HepG2 (cell line): ENCODE data around the gene OPRL1. TPM values are rescaled to one million over a fixed set of nuclear protein-coding genes. Genes with fewer than 3 reads are reported as not detected.
A peak's percentile ranks its signal among the peaks of the same experiment; 100 is the strongest.

Source experiments
- ATAC-seq: fragments of 200-7000 bp; cut with Tn5 transposase; 3 replicates; pipeline ENCODE4 v1.9.1; 2020; ENCODE audit warnings: mild to moderate bottlenecking, moderate library complexity
- BruUV-seq: library from RNA; stranded (reverse); fragments of 400-500 nt; replicated peaks from 2 replicates; lab custom pipeline; 2021; lab: Mats Ljungman, UMichigan
- CTCF ChIA-PET: fragments of 300-600 bp; formaldehyde crosslinking; extraction: SDS; loops from one replicate; lab custom pipeline; 2021; ENCODE audit warnings: low total read pairs, inconsistent platforms, low intra/inter-chr PET ratio; lab: Yijun Ruan, JAX
- POLR2A ChIA-PET: fragments of 350-600 bp; sonication (Branson Sonifier 250); formaldehyde crosslinking; loops from one replicate; lab custom pipeline; 2020; ENCODE audit warnings: antibody characterized with exemption, inconsistent platforms; lab: Yijun Ruan, JAX
- DNase-seq: peaks from one replicate; pipeline ENCODE4 v3.0.0-alpha.2; 2015; ENCODE audit warnings: low spot score
- FAIRE-seq: peaks from 3 replicates; lab custom pipeline; 2011; peaks lifted over from hg19 to GRCh38; lab: Jason Lieb, UNC
- H2AFZ ChIP-seq: one replicate; pipeline ENCODE4 v1.6.1; 2011; ENCODE audit warnings: low read length, inconsistent platforms
- H3K27ac ChIP-seq: fragments of 300-600 bp; 3 replicates; pipeline ENCODE4 v1.8.0; 2011; ENCODE audit warnings: mixed run types, mild to moderate bottlenecking, mixed read lengths, low read length, inconsistent platforms; ENCODE audit not compliant: insufficient read depth; ENCODE audit errors: extremely low read length
- H3K27me3 ChIP-seq, 2 experiments: fragments of 200-600 bp in 1 of 2; 2 replicates in 1 of 2; 3 replicates in 1 of 2; pipeline versions ENCODE4 v1.6.0 to v1.8.0; 2011; ENCODE audit warnings: low read length in 2 of 2, mild to moderate bottlenecking in 2 of 2, moderate library complexity in 2 of 2, inconsistent platforms in 1 of 2; ENCODE audit not compliant: insufficient read depth in 2 of 2, control insufficient read depth in 1 of 2
- H3K36me3 ChIP-seq, 2 experiments: fragments of 200-600 bp in 1 of 2; replicated peaks in 1 of 2; 2 replicates in 1 of 2; 3 replicates in 1 of 2; pipeline versions ENCODE4 v1.5.1 to v1.8.0; 2011; ENCODE audit warnings: low read length in 2 of 2, inconsistent platforms in 1 of 2; ENCODE audit not compliant: insufficient read depth in 2 of 2, control insufficient read depth in 1 of 2
- H3K4me1 ChIP-seq: 2 replicates; pipeline ENCODE4 v1.5.1; 2012; ENCODE audit warnings: low read length, inconsistent platforms; ENCODE audit not compliant: insufficient read depth
- H3K4me2 ChIP-seq: 2 replicates; pipeline ENCODE4 v1.6.0; 2011; ENCODE audit warnings: low read depth, low read length, inconsistent platforms
- H3K4me3 ChIP-seq, 3 experiments: fragments of 200-600 bp in 1 of 3; sonication (generic), shearing (Covaris generic) in 1 of 3; replicated peaks in 1 of 3; 2 replicates each; pipeline ENCODE4 v1.5.1; 2011 to 2016; ENCODE audit warnings: low read length in 3 of 3, inconsistent platforms in 2 of 3, low read depth in 2 of 3, mild to moderate bottlenecking in 2 of 3, control low read depth in 1 of 3, mixed read lengths in 1 of 3; ENCODE audit not compliant: insufficient read depth in 1 of 3
- H3K79me2 ChIP-seq: one replicate; pipeline ENCODE4 v1.6.1; 2011; ENCODE audit warnings: low read length, inconsistent platforms; ENCODE audit not compliant: insufficient read depth
- H3K9ac ChIP-seq: 2 replicates; pipeline ENCODE4 v1.6.0; 2011; ENCODE audit warnings: mild to moderate bottlenecking, low read depth, low read length, inconsistent platforms; ENCODE audit not compliant: insufficient read depth
- H3K9me3 ChIP-seq: 2 replicates; pipeline ENCODE4 v1.5.1; 2012; ENCODE audit warnings: mild to moderate bottlenecking, low read length
- H4K20me1 ChIP-seq: 2 replicates; pipeline ENCODE4 v1.6.0; 2011; ENCODE audit warnings: inconsistent platforms, mild to moderate bottlenecking, low read length, moderate library complexity; ENCODE audit not compliant: insufficient read depth
- AGO1 ChIP-seq: fragments of 200-400 bp; formaldehyde crosslinking; IDR thresholded peaks from 2 replicates; pipeline ENCODE4 v1.6.1; 2017; ENCODE audit warnings: mild to moderate bottlenecking, low read depth, low read length, moderate library complexity; ENCODE audit not compliant: poor library complexity, severe bottlenecking
- AGO2 ChIP-seq: fragments of 200-400 bp; formaldehyde crosslinking; optimal IDR thresholded peaks from 2 replicates; pipeline ENCODE3; 2017; ENCODE audit warnings: mild to moderate bottlenecking, low read depth, low read length, moderate library complexity
- AHDC1 ChIP-seq: sonication (generic); formaldehyde crosslinking; IDR thresholded peaks from 2 replicates; pipeline ENCODE4 v1.5.1; 2020; ENCODE audit warnings: mild to moderate bottlenecking, missing genetic modification reagents, borderline replicate concordance
- BCL6 ChIP-seq: IDR thresholded peaks from 2 replicates; pipeline ENCODE4 v1.6.1; 2016; ENCODE audit warnings: missing genetic modification reagents, missing compliant biosample characterization
- BRCA1 ChIP-seq: sonication (generic); formaldehyde crosslinking; IDR thresholded peaks from 2 replicates; pipeline ENCODE4 v1.4.0; 2020; ENCODE audit warnings: missing genetic modification reagents
- GATAD1 ChIP-seq: IDR thresholded peaks from 2 replicates; pipeline ENCODE4 v1.6.1; 2016; ENCODE audit warnings: missing genetic modification reagents, missing compliant biosample characterization
- JUNB ChIP-seq: sonication (generic); formaldehyde crosslinking; IDR thresholded peaks from 2 replicates; pipeline ENCODE4 v1.8.0; 2022; ENCODE audit warnings: missing genetic modification reagents, mild to moderate bottlenecking, borderline replicate concordance
- NR2F2 ChIP-seq: IDR thresholded peaks from 2 replicates; pipeline ENCODE4 v1.6.1; 2012; ENCODE audit warnings: low read depth, inconsistent platforms, borderline replicate concordance
- RBFOX2 ChIP-seq: fragments of 200-400 bp; formaldehyde crosslinking; IDR thresholded peaks from 2 replicates; pipeline ENCODE4 v1.6.1; 2017; ENCODE audit warnings: low read depth, mild to moderate bottlenecking, low read length
- REXO4 ChIP-seq: sonication (generic); formaldehyde crosslinking; IDR thresholded peaks from 2 replicates; pipeline ENCODE4 v1.8.0; 2022; ENCODE audit warnings: missing genetic modification reagents, mild to moderate bottlenecking, borderline replicate concordance
- TIGD3 ChIP-seq: sonication (generic); formaldehyde crosslinking; IDR thresholded peaks from 2 replicates; pipeline ENCODE4 v1.5.1; 2020; ENCODE audit warnings: mild to moderate bottlenecking, missing genetic modification reagents, borderline replicate concordance
- ZNF275 ChIP-seq: sonication (generic); formaldehyde crosslinking; IDR thresholded peaks from 2 replicates; pipeline ENCODE4 v1.8.0; 2022; ENCODE audit warnings: missing genetic modification reagents, mild to moderate bottlenecking, inconsistent platforms, borderline replicate concordance
- ZNF530 ChIP-seq: sonication (generic); formaldehyde crosslinking; IDR thresholded peaks from 2 replicates; pipeline ENCODE4 v1.5.0; 2020; ENCODE audit warnings: low read depth, mild to moderate bottlenecking, missing genetic modification reagents
- WGBS: methylation state at CpG from one replicate; pipeline ENCODE4 v1.1.6; 2017; ENCODE audit warnings: low lambda C conversion rate; 5-methylcytosine and 5-hydroxymethylcytosine counted together
- in situ Hi-C: cut with HindIII; loops from 2 replicates; pipeline ENCODE4 v1.10.0; 2017; ENCODE audit warnings: low pct_unique_long_range_greater_than_20kb; ENCODE audit not compliant: extremely low pct_ligation_motif_present
- intact Hi-C: fragments of 100-400 bp; cut with micrococcal nuclease; formaldehyde crosslinking; loops from one replicate; pipeline ENCODE4 v1.10.0; 2022; ENCODE audit not compliant: unreplicated experiment
- polyA plus RNA-seq, 8 experiments: library from polyadenylated mRNA; depleted of rRNA in 3 of 8; stranded (reverse) in 7 of 8; unstranded in 1 of 8; fragments of >200 nt; fragmentation: Illumina TruSeq in 4 of 8; extraction: Trizol in 4 of 8; gene quantifications; 2 replicates each; pipeline versions ENCODE4 v1.2.1 to v1.2.3, GENCODE V29; 2011 to 2016; ENCODE audit warnings: low read depth in 4 of 8, missing spikeins in 1 of 8, mixed read lengths in 1 of 8; ENCODE audit not compliant: insufficient read depth in 1 of 8
- total RNA-seq, 5 experiments: library from RNA; depleted of rRNA; stranded (reverse); fragments of >200 nt; fragmentation: Illumina TruSeq; extraction: Trizol; gene quantifications; 2 replicates each; pipeline ENCODE4 v1.2.3, GENCODE V29; 2016; ENCODE audit warnings: low read depth in 1 of 5

The OPRL1 gene
- total and polyA plus RNA-seq, 2 of the 13 experiments (the other 11 are each of a cell fraction or from before 2014, with no cell fraction given), result 0.35 to 0.71 TPM

GRCh38 chr20:64038224-64038564 lies 41.7 kb upstream of the OPRL1 start:
- FAIRE-seq (no peak), ATAC-seq (no peak), DNase-seq (no peak)
- WGBS, result 98% methylated on average over 30 of the region's 30 CpGs
- ChIA-PET POLR2A (interaction anchor here (4.6 to 10.1 kb wide), 2 partner anchors 15 to 58 kb away, joined by 32 to 252 read pairs; partner anchors contain the start of genes PRPF6, SAMD10 and SOX18), CTCF (no interaction called here)
- Histone ChIP-seq H3K79me2 (peaks cover 18% of the 10 kb centered on the region), H3K4me2 (no peak overlapping the region), H4K20me1 (no peaks in the 10 kb centered on the region), H3K9ac (no peak overlapping the region), H3K4me3 (no peak overlapping the region), H3K36me3 (peaks cover 8 to 10% of the 10 kb centered on the region in 2 experiments; a peak in 3 of 5 replicates), H2AFZ (no peak overlapping the region), H3K27ac (no peak overlapping the region), H3K9me3 (no peaks in the 10 kb centered on the region), H3K4me1 (peaks cover 65% of the 10 kb centered on the region), H3K27me3 (no peaks in the 10 kb centered on the region)
- intact Hi-C loops (no loop called here), in situ Hi-C loops (no loop called here)
- no TSS peak for BruUV-seq
- peak; percentile 69 for TF ChIP-seq RBFOX2
- no peak for TF ChIP-seq TIGD3 (CRISPR knock-in tag)
- TF ChIP-seq NR2F2, result no peak
- TF ChIP-seq AGO2, result peak; percentile 47
- TF ChIP-seq GATAD1 (CRISPR knock-in tag), result no peak
- no peak for TF ChIP-seq ZNF530 (CRISPR knock-in tag)
- TF ChIP-seq REXO4 (CRISPR knock-in tag), result no peak
- TF ChIP-seq BCL6, result no peak
- no peak for TF ChIP-seq JUNB (CRISPR knock-in tag)
- TF ChIP-seq AHDC1 (CRISPR knock-in tag), result no peak
- TF ChIP-seq ZNF275 (CRISPR knock-in tag), result no peak
- peak; percentile 1 for TF ChIP-seq AGO1
- no peak for TF ChIP-seq BRCA1
